ENCODE data around the gene PDE3B. TPM values are rescaled to one million over a fixed set of nuclear protein-coding genes. Genes with fewer than 3 reads are reported as not detected.
"Not testable (repeated sequence)": the region's sequence is repeated elsewhere in the genome, so short reads cannot be mapped to it uniquely, and the experiment has no call there.

The PDE3B gene
- total RNA-seq, 2 donors from 2014 or later: 17.4 to 64.6 TPM

DNA sequence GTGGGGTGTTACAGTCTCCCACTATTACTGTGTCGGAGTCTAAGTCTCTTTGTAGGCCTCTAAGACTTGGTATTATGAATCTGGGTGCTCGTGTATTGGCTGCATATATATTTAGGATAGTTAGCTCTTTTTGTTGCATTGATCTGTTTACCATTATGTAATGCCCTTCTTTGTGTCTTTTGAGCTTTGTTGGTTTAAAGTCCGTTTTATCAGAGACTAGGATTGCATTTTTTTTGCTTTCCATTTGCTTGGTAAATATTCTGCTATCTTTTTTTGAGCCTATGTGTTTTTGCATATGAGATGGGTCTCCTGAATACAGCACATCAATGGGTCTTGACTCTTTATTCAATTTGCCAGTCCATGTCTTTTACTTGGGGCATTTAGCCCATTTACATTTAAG, 97.6 kb downstream of the PDE3B start:
- DNase-seq: no peak
- no peak overlapping the region for H3K27ac ChIP-seq
- no peaks in the 10 kb centered on the region for H3K9me3 ChIP-seq
- no peaks in the 10 kb centered on the region for H3K36me3 ChIP-seq (replicated peaks in 1 of 2; ENCODE audit: insufficient read depth in 1 of 2, low read depth in 2 of 2)
- WGBS, 2 donors: 69 to 70% methylated on average over 3 of the region's 3 CpGs
- ATAC-seq: no peak
- H3K27me3 ChIP-seq: no peaks in the 10 kb centered on the region
- no peaks in the 10 kb centered on the region for H3K4me1 ChIP-seq
- intact Hi-C loops (cut with DNase I): no loop called here
- no peak overlapping the region for H3K4me3 ChIP-seq
- no peak for TF ChIP-seq POLR2A (IDR thresholded peaks at IDR 0.05)
- TF ChIP-seq, protein P1, sequence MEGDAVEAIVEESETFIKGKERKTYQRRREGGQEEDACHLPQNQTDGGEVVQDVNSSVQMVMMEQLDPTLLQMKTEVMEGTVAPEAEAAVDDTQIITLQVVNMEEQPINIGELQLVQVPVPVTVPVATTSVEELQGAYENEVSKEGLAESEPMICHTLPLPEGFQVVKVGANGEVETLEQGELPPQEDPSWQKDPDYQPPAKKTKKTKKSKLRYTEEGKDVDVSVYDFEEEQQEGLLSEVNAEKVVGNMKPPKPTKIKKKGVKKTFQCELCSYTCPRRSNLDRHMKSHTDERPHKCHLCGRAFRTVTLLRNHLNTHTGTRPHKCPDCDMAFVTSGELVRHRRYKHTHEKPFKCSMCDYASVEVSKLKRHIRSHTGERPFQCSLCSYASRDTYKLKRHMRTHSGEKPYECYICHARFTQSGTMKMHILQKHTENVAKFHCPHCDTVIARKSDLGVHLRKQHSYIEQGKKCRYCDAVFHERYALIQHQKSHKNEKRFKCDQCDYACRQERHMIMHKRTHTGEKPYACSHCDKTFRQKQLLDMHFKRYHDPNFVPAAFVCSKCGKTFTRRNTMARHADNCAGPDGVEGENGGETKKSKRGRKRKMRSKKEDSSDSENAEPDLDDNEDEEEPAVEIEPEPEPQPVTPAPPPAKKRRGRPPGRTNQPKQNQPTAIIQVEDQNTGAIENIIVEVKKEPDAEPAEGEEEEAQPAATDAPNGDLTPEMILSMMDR (IDR thresholded peaks at IDR 0.05): no peak

DNA sequence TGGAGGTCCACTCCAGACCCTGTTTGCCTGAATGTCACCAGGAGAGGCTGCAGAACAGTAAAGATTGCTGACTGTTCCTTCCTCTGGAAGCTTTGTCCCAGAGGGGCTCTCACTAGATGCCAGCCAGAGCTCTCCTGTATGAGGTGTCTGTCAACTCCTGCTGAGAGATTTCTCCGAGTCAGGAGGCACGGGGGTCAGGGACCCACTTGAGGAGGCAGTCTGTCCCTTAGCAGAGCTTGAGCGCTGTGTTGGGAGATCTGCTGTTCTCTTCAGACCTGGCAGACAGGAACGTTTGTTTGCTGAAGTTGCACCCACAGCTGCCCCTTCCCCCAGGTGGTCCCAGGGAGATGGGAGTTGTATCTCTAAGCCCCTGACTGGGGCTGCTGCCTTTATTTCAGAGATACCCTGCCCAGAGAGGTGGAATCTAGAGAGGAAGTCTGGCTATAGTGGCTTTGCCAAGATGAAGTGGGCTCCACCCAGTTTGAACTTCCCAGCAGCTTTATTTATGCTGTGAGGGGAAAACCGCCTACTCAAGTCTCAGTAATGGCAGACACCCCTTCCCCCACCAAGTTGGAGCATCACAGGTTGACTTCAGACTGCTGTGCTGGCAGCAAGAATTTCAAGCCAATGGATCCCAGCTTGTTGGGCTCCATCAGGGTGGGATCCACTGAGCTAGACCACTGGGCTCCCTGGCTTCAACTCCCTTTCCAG, 99.4 kb downstream of the PDE3B start:
- Histone ChIP-seq H3K4me3 (no peak overlapping the region), H3K9me3 (no peaks in the 10 kb centered on the region), H3K4me1 (no peaks in the 10 kb centered on the region), H3K27ac (no peak overlapping the region), H3K36me3 (replicated peaks in 1 of 2; ENCODE audit: insufficient read depth in 1 of 2, low read depth in 2 of 2) (no peaks in the 10 kb centered on the region), H3K27me3 (no peaks in the 10 kb centered on the region)
- 85 to 87% methylated on average over 4 to 5 of the region's 5 CpGs for WGBS, 2 donors
- DNase-seq: no peak
- intact Hi-C loops (cut with DNase I): no loop called here
- TF ChIP-seq, protein P1 (IDR thresholded peaks at IDR 0.05): no peak
- no peak for TF ChIP-seq POLR2A (IDR thresholded peaks at IDR 0.05)
- ATAC-seq: no peak

DNA sequence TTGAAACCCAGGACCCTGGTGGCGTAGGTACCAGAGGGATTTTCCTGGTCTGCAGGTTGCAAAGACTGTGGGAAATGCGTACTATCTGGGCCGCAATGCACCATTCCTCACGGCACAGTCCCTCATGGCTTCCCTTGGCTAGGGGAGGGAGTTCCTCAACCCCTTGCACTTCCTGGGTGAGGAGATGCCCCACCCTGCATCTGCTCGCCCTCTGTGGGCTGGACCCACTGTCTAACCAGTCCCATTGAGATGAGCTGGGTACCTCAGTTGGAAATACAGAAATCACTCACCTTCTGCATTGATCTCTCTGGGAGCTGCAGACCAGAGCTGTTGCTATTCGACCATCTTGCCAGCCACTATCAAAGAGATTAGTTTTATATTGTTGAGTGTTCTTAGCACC, 100.1 kb downstream of the PDE3B start:
- DNase-seq; H3K4me3 ChIP-seq; H3K4me1 ChIP-seq; H3K36me3 ChIP-seq (replicated peaks in 1 of 2; ENCODE audit: insufficient read depth in 1 of 2, low read depth in 2 of 2); intact Hi-C loops (cut with DNase I); ATAC-seq; H3K9me3 ChIP-seq; H3K27ac ChIP-seq; H3K27me3 ChIP-seq: not testable (repeated sequence)
- whole genome bisulfite sequencing, 2 donors: 90 to 93% methylated on average over 6 of the region's 6 CpGs

DNA sequence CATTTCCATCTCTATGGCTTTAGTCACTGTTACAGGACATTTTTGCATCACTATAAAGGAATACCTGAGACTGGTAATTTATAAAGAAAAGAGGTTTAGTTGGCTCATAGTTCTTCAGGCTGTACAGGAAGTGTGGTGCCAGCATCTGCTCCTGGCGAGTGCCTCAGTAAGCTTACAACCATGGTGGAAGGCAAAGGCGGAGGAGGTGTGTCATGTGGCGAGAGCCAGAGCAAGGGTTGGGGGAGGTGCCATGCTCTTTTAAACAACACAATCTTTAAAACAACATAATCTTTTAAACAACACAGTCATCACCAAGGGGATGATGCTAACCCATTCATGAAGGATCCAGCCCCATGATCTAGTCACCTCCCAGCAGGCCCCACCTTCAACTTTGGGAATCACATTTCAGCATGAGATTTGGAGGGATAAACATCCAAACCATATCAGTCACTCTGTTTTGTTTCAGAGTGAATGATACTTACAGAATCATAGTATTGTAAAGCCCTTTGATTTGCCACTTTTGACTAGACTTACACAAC, 103.3 kb downstream of the PDE3B start:
- WGBS, 2 donors: 91 to 96% methylated on average over 3 of the region's 3 CpGs
- H3K4me1 ChIP-seq: no peaks in the 10 kb centered on the region
- intact Hi-C loops (cut with DNase I): no loop called here

DNA sequence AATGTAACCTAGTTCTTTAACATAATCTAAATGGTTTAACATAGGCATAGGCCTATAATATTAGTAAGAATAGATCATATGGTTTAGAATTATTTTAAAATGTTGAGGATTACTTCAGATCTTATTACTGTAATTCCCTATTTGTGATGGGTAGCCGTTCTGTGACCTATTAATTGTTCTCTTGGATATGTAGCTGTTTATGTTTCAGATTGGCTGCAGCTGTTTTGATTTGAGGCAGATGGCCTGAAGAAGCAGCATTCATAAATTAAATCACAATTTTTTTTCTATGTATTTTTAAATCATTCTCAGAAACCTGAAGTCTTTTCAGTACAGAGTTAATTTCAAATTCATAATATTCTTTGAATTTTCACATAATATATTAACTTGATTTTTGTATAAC, 104.5 kb downstream of the PDE3B start:
- ATAC-seq (no peak), DNase-seq (no peak)
- intact Hi-C loops (cut with DNase I): no loop called here
- 77 to 86% methylated on average over 1 of the region's 1 CpG for WGBS, 2 donors
- Histone ChIP-seq H3K9me3 (no peaks in the 10 kb centered on the region), H3K4me3 (no peak overlapping the region), H3K36me3 (replicated peaks in 1 of 2; ENCODE audit: insufficient read depth in 1 of 2, low read depth in 2 of 2) (no peaks in the 10 kb centered on the region), H3K4me1 (no peaks in the 10 kb centered on the region), H3K27me3 (no peaks in the 10 kb centered on the region), H3K27ac (no peak overlapping the region)
- TF ChIP-seq, protein P1 (IDR thresholded peaks at IDR 0.05): no peak
- no peak for TF ChIP-seq POLR2A (IDR thresholded peaks at IDR 0.05)

More for the DNA sequence above, 103.3 kb downstream of the PDE3B start:
- Histone ChIP-seq H3K9me3 (no peaks in the 10 kb centered on the region), H3K27ac (no peak overlapping the region), H3K27me3 (no peaks in the 10 kb centered on the region), H3K4me3 (no peak overlapping the region), H3K36me3 (replicated peaks in 1 of 2; ENCODE audit: insufficient read depth in 1 of 2, low read depth in 2 of 2) (no peaks in the 10 kb centered on the region)
- ATAC-seq (no peak), DNase-seq (no peak)
- TF ChIP-seq, protein P1 (IDR thresholded peaks at IDR 0.05): no peak
- TF ChIP-seq POLR2A (IDR thresholded peaks at IDR 0.05): no peak
